ENCODE data around the gene CAST.

The CAST gene

DNA sequence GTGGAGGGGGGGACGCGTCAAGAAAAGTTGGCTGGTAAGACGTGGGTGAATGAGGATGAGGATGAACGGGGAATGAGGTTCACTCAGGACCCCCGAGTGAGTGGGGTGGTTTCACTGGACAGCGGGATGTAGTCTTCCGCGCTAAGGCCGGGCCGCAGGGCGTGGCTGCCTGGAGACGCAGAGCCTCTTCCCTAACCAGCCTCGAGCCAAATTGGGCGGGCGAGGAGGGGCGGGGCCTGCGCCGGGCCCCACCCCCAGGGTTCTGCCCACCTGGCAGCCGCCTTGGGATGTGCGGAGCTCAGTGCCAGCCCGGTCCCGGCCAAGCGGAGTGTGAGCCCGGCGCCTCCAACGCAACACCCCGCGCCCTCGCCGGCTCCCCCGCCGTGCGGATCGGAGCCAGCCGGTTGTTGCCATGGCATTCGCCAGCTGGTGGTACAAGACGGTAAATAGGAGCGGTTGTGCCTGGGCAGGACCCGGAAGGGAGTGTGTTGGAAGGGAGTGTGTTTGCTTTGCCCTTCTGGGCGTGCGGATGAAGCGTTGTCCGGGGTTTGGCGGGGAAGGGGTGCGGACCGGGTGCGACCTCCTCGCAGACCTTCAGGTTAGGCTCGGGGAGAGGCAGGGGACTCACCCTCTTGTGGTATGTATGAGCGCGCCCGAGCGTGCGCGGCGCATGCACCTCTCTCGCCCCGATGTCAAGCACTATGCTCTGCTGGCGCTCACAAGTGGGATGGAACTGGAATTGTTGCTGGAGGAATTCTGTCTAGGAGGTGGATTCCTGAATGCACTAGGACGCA lies 746 bp downstream of the CAST start (continued):
- TF ChIP-seq, protein P1, sequence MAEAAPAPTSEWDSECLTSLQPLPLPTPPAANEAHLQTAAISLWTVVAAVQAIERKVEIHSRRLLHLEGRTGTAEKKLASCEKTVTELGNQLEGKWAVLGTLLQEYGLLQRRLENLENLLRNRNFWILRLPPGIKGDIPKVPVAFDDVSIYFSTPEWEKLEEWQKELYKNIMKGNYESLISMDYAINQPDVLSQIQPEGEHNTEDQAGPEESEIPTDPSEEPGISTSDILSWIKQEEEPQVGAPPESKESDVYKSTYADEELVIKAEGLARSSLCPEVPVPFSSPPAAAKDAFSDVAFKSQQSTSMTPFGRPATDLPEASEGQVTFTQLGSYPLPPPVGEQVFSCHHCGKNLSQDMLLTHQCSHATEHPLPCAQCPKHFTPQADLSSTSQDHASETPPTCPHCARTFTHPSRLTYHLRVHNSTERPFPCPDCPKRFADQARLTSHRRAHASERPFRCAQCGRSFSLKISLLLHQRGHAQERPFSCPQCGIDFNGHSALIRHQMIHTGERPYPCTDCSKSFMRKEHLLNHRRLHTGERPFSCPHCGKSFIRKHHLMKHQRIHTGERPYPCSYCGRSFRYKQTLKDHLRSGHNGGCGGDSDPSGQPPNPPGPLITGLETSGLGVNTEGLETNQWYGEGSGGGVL (tag by site-specific recombination; IDR thresholded peaks at IDR 0.05), result no peak
- TF ChIP-seq, protein P2, sequence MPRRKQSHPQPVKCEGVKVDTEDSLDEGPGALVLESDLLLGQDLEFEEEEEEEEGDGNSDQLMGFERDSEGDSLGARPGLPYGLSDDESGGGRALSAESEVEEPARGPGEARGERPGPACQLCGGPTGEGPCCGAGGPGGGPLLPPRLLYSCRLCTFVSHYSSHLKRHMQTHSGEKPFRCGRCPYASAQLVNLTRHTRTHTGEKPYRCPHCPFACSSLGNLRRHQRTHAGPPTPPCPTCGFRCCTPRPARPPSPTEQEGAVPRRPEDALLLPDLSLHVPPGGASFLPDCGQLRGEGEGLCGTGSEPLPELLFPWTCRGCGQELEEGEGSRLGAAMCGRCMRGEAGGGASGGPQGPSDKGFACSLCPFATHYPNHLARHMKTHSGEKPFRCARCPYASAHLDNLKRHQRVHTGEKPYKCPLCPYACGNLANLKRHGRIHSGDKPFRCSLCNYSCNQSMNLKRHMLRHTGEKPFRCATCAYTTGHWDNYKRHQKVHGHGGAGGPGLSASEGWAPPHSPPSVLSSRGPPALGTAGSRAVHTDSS (tag by site-specific recombination; IDR thresholded peaks at IDR 0.05), result peak; percentile 44; the same call in 1 of the 2 replicates
- TF ChIP-seq BCL11B (tag by site-specific recombination; IDR thresholded peaks at IDR 0.05; ENCODE audit: low read depth) (peak; percentile 82; the same call in 1 of the 2 replicates), ZNF10 (tag by site-specific recombination; IDR thresholded peaks at IDR 0.05) (no peak), ZNF248 (tag by site-specific recombination; IDR thresholded peaks at IDR 0.05) (no peak), ZNF354C (tag by site-specific recombination; IDR thresholded peaks at IDR 0.05; ENCODE audit: borderline replicate concordance, low read depth) (no peak), YY1 (tag by site-specific recombination; IDR thresholded peaks at IDR 0.05) (no peak), MEIS1 (CRISPR knock-in tag; IDR thresholded peaks at IDR 0.05; ENCODE audit: borderline replicate concordance) (no peak), ZSCAN16 (tag by site-specific recombination; IDR thresholded peaks at IDR 0.05) (no peak), ZEB2 (tag by site-specific recombination; IDR thresholded peaks at IDR 0.05) (peak; percentile 94), ZNF426 (tag by site-specific recombination; IDR thresholded peaks at IDR 0.05) (no peak), ZBTB7A (tag by site-specific recombination; IDR thresholded peaks at IDR 0.05; ENCODE audit: low read depth) (peak; percentile 54; the same call in 1 of the 2 replicates), TCF7L2 (IDR thresholded peaks at IDR 0.05; ENCODE audit: borderline replicate concordance, low read depth, low read length) (no peak), ZNF202 (tag by site-specific recombination; IDR thresholded peaks at IDR 0.05; ENCODE audit: borderline replicate concordance) (no peak), ZNF677 (tag by site-specific recombination; IDR thresholded peaks at IDR 0.05) (no peak), ZFP3 (tag by site-specific recombination; IDR thresholded peaks at IDR 0.05; ENCODE audit: low read depth) (no peak), ZNF121 (tag by site-specific recombination; IDR thresholded peaks at IDR 0.05) (no peak), ZNF623 (tag by site-specific recombination; IDR thresholded peaks at IDR 0.05) (no peak)
- TF ChIP-seq, protein P3, sequence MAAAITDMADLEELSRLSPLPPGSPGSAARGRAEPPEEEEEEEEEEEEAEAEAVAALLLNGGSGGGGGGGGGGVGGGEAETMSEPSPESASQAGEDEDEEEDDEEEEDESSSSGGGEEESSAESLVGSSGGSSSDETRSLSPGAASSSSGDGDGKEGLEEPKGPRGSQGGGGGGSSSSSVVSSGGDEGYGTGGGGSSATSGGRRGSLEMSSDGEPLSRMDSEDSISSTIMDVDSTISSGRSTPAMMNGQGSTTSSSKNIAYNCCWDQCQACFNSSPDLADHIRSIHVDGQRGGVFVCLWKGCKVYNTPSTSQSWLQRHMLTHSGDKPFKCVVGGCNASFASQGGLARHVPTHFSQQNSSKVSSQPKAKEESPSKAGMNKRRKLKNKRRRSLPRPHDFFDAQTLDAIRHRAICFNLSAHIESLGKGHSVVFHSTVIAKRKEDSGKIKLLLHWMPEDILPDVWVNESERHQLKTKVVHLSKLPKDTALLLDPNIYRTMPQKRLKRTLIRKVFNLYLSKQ (tag by site-specific recombination; IDR thresholded peaks at IDR 0.05; ENCODE audit: borderline replicate concordance), result no peak
- TF ChIP-seq, protein P4, sequence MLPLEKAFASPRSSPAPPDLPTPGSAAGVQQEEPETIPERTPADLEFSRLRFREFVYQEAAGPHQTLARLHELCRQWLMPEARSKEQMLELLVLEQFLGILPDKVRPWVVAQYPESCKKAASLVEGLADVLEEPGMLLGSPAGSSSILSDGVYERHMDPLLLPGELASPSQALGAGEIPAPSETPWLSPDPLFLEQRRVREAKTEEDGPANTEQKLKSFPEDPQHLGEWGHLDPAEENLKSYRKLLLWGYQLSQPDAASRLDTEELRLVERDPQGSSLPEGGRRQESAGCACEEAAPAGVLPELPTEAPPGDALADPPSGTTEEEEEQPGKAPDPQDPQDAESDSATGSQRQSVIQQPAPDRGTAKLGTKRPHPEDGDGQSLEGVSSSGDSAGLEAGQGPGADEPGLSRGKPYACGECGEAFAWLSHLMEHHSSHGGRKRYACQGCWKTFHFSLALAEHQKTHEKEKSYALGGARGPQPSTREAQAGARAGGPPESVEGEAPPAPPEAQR (tag by site-specific recombination; IDR thresholded peaks at IDR 0.05), result no peak
- TF ChIP-seq, protein P5, sequence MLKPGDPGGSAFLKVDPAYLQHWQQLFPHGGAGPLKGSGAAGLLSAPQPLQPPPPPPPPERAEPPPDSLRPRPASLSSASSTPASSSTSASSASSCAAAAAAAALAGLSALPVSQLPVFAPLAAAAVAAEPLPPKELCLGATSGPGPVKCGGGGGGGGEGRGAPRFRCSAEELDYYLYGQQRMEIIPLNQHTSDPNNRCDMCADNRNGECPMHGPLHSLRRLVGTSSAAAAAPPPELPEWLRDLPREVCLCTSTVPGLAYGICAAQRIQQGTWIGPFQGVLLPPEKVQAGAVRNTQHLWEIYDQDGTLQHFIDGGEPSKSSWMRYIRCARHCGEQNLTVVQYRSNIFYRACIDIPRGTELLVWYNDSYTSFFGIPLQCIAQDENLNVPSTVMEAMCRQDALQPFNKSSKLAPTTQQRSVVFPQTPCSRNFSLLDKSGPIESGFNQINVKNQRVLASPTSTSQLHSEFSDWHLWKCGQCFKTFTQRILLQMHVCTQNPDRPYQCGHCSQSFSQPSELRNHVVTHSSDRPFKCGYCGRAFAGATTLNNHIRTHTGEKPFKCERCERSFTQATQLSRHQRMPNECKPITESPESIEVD (tag by site-specific recombination; IDR thresholded peaks at IDR 0.05), result no peak
- TF ChIP-seq, protein P6, sequence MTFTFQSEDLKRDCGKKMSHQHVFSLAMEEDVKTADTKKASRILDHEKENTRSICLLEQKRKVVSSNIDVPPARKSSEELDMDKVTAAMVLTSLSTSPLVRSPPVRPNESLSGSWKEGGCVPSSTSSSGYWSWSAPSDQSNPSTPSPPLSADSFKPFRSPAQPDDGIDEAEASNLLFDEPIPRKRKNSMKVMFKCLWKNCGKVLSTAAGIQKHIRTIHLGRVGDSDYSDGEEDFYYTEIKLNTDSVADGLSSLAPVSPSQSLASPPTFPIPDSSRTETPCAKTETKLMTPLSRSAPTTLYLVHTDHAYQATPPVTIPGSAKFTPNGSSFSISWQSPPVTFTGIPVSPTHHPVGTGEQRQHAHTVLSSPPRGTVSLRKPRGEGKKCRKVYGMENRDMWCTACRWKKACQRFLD (tag by site-specific recombination; IDR thresholded peaks at IDR 0.05), result no peak
- TF ChIP-seq, protein P7, sequence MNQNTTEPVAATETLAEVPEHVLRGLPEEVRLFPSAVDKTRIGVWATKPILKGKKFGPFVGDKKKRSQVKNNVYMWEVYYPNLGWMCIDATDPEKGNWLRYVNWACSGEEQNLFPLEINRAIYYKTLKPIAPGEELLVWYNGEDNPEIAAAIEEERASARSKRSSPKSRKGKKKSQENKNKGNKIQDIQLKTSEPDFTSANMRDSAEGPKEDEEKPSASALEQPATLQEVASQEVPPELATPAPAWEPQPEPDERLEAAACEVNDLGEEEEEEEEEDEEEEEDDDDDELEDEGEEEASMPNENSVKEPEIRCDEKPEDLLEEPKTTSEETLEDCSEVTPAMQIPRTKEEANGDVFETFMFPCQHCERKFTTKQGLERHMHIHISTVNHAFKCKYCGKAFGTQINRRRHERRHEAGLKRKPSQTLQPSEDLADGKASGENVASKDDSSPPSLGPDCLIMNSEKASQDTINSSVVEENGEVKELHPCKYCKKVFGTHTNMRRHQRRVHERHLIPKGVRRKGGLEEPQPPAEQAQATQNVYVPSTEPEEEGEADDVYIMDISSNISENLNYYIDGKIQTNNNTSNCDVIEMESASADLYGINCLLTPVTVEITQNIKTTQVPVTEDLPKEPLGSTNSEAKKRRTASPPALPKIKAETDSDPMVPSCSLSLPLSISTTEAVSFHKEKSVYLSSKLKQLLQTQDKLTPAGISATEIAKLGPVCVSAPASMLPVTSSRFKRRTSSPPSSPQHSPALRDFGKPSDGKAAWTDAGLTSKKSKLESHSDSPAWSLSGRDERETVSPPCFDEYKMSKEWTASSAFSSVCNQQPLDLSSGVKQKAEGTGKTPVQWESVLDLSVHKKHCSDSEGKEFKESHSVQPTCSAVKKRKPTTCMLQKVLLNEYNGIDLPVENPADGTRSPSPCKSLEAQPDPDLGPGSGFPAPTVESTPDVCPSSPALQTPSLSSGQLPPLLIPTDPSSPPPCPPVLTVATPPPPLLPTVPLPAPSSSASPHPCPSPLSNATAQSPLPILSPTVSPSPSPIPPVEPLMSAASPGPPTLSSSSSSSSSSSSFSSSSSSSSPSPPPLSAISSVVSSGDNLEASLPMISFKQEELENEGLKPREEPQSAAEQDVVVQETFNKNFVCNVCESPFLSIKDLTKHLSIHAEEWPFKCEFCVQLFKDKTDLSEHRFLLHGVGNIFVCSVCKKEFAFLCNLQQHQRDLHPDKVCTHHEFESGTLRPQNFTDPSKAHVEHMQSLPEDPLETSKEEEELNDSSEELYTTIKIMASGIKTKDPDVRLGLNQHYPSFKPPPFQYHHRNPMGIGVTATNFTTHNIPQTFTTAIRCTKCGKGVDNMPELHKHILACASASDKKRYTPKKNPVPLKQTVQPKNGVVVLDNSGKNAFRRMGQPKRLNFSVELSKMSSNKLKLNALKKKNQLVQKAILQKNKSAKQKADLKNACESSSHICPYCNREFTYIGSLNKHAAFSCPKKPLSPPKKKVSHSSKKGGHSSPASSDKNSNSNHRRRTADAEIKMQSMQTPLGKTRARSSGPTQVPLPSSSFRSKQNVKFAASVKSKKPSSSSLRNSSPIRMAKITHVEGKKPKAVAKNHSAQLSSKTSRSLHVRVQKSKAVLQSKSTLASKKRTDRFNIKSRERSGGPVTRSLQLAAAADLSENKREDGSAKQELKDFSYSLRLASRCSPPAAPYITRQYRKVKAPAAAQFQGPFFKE (tag by site-specific recombination; IDR thresholded peaks at IDR 0.05; ENCODE audit: borderline replicate concordance), result no peak

Data from HEK293 (cell line).